ENCODE results near the gene LGALS13. TPM values are rescaled to one million over a fixed set of nuclear protein-coding genes. Genes with fewer than 3 reads are reported as not detected.
"Not testable (repeated sequence)": the region's sequence is repeated elsewhere in the genome, so short reads cannot be mapped to it uniquely, and the experiment has no call there.

LGALS13 gene
- polyA plus RNA-seq, 1 donor = not detected

GRCh38 chr19:39613597-39613996 lies 11.3 kb downstream of the LGALS13 start:
- H3K36me3 ChIP-seq (ENCODE audit: control insufficient read depth, insufficient read depth, low read length) = no peaks in the 10 kb centered on the region

GRCh38 chr19:39617745-39618144 lies 15.4 kb downstream of the LGALS13 start:
- no CpG with 5 or more reads among the region's 1 CpG for WGBS (ENCODE audit: insufficient coverage, low lambda C conversion rate)
- H3K9me3 ChIP-seq (ENCODE audit: control insufficient read depth, low read depth, low read length) = no peaks in the 10 kb centered on the region

More at GRCh38 chr19:39613597-39613996, 11.3 kb downstream of the LGALS13 start:
- Histone ChIP-seq H3K9me3 (ENCODE audit: control insufficient read depth, low read depth, low read length) (no peaks in the 10 kb centered on the region), H3K4me3 (ENCODE audit: low read length) (no peak overlapping the region), H3K27me3 (ENCODE audit: control insufficient read depth, insufficient read depth, low read length) (no peaks in the 10 kb centered on the region), H3K4me1 (ENCODE audit: control insufficient read depth, insufficient read depth, low read length) (no peaks in the 10 kb centered on the region), H3K27ac (ENCODE audit: low read length) (no peak overlapping the region)
- DNase-seq = no peak
- no CpG with 5 or more reads among the region's 2 CpGs for WGBS (ENCODE audit: insufficient coverage, low lambda C conversion rate)

GRCh38 chr19:39623946-39624345 lies 21.6 kb downstream of the LGALS13 start:
- H3K4me3 ChIP-seq (ENCODE audit: low read length) = no peak overlapping the region
- H3K36me3 ChIP-seq (ENCODE audit: control insufficient read depth, insufficient read depth, low read length) = no peaks in the 10 kb centered on the region
- no peak for DNase-seq
- H3K4me1 ChIP-seq (ENCODE audit: control insufficient read depth, insufficient read depth, low read length) = no peaks in the 10 kb centered on the region
- no peaks in the 10 kb centered on the region for H3K9me3 ChIP-seq (ENCODE audit: control insufficient read depth, low read depth, low read length)
- H3K27me3 ChIP-seq (ENCODE audit: control insufficient read depth, insufficient read depth, low read length) = no peaks in the 10 kb centered on the region
- WGBS (ENCODE audit: insufficient coverage, low lambda C conversion rate) = no CpG with 5 or more reads among the region's 5 CpGs
- no peak overlapping the region for H3K27ac ChIP-seq (ENCODE audit: low read length)

More at GRCh38 chr19:39617745-39618144, 15.4 kb downstream of the LGALS13 start:
- no peaks in the 10 kb centered on the region for H3K4me1 ChIP-seq (ENCODE audit: control insufficient read depth, insufficient read depth, low read length)
- H3K27me3 ChIP-seq (ENCODE audit: control insufficient read depth, insufficient read depth, low read length) = no peaks in the 10 kb centered on the region
- no peaks in the 10 kb centered on the region for H3K36me3 ChIP-seq (ENCODE audit: control insufficient read depth, insufficient read depth, low read length)
- DNase-seq = no peak
- no peak overlapping the region for H3K27ac ChIP-seq (ENCODE audit: low read length)
- no peak overlapping the region for H3K4me3 ChIP-seq (ENCODE audit: low read length)

- not testable (repeated sequence) for H3K4me1 ChIP-seq (ENCODE audit: control insufficient read depth, insufficient read depth, low read length); H3K27me3 ChIP-seq (ENCODE audit: control insufficient read depth, insufficient read depth, low read length); H3K9me3 ChIP-seq (ENCODE audit: control insufficient read depth, low read depth, low read length); H3K36me3 ChIP-seq (ENCODE audit: control insufficient read depth, insufficient read depth, low read length); DNase-seq; H3K4me3 ChIP-seq (ENCODE audit: low read length); H3K27ac ChIP-seq (ENCODE audit: low read length)
- WGBS (ENCODE audit: insufficient coverage, low lambda C conversion rate) = 60% methylated on average over 1 of the region's 2 CpGs
Observed at GRCh38 chr19:39627631-39628030, 25.3 kb downstream of the LGALS13 start.

GRCh38 chr19:39631178-39631577 lies 28.9 kb downstream of the LGALS13 start:
- H3K9me3 ChIP-seq (ENCODE audit: control insufficient read depth, low read depth, low read length) = no peaks in the 10 kb centered on the region
- no peaks in the 10 kb centered on the region for H3K36me3 ChIP-seq (ENCODE audit: control insufficient read depth, insufficient read depth, low read length)
- H3K27me3 ChIP-seq (ENCODE audit: control insufficient read depth, insufficient read depth, low read length) = peaks cover 2% of the 10 kb centered on the region
- WGBS (ENCODE audit: insufficient coverage, low lambda C conversion rate) = no CpG with 5 or more reads among the region's 4 CpGs
- H3K4me3 ChIP-seq (ENCODE audit: low read length) = no peak overlapping the region
- H3K4me1 ChIP-seq (ENCODE audit: control insufficient read depth, insufficient read depth, low read length) = no peaks in the 10 kb centered on the region
- no peak overlapping the region for H3K27ac ChIP-seq (ENCODE audit: low read length)
- no peak for DNase-seq

GRCh38 chr19:39631626-39632025 lies 29.3 kb downstream of the LGALS13 start:
- DNase-seq = no peak
- peaks cover 2% of the 10 kb centered on the region for H3K27me3 ChIP-seq (ENCODE audit: control insufficient read depth, insufficient read depth, low read length)
- no peaks in the 10 kb centered on the region for H3K36me3 ChIP-seq (ENCODE audit: control insufficient read depth, insufficient read depth, low read length)
- H3K9me3 ChIP-seq (ENCODE audit: control insufficient read depth, low read depth, low read length) = no peaks in the 10 kb centered on the region
- H3K27ac ChIP-seq (ENCODE audit: low read length) = no peak overlapping the region
- H3K4me3 ChIP-seq (ENCODE audit: low read length) = no peak overlapping the region
- H3K4me1 ChIP-seq (ENCODE audit: control insufficient read depth, insufficient read depth, low read length) = no peaks in the 10 kb centered on the region
- 44% methylated on average over 1 of the region's 6 CpGs for WGBS (ENCODE audit: insufficient coverage, low lambda C conversion rate)

- H3K9me3 ChIP-seq (ENCODE audit: control insufficient read depth, low read depth, low read length) = no peaks in the 10 kb centered on the region
- DNase-seq = no peak
- no peak overlapping the region for H3K4me3 ChIP-seq (ENCODE audit: low read length)
- no peak overlapping the region for H3K27ac ChIP-seq (ENCODE audit: low read length)
- no peaks in the 10 kb centered on the region for H3K4me1 ChIP-seq (ENCODE audit: control insufficient read depth, insufficient read depth, low read length)
- H3K36me3 ChIP-seq (ENCODE audit: control insufficient read depth, insufficient read depth, low read length) = no peaks in the 10 kb centered on the region
- WGBS (ENCODE audit: insufficient coverage, low lambda C conversion rate) = no CpG with 5 or more reads among the region's 4 CpGs
- H3K27me3 ChIP-seq (ENCODE audit: control insufficient read depth, insufficient read depth, low read length) = no peaks in the 10 kb centered on the region
Observed at GRCh38 chr19:39637891-39638290, 35.6 kb downstream of the LGALS13 start.

GRCh38 chr19:39641773-39642172 lies 39.4 kb downstream of the LGALS13 start:
- WGBS (ENCODE audit: insufficient coverage, low lambda C conversion rate) = no CpG with 5 or more reads among the region's 1 CpG
- DNase-seq = peak; percentile 10 to 41
- no peak overlapping the region for H3K4me3 ChIP-seq (ENCODE audit: low read length)
- no peaks in the 10 kb centered on the region for H3K36me3 ChIP-seq (ENCODE audit: control insufficient read depth, insufficient read depth, low read length)
- no peaks in the 10 kb centered on the region for H3K9me3 ChIP-seq (ENCODE audit: control insufficient read depth, low read depth, low read length)
- H3K4me1 ChIP-seq (ENCODE audit: control insufficient read depth, insufficient read depth, low read length) = no peaks in the 10 kb centered on the region
- H3K27ac ChIP-seq (ENCODE audit: low read length) = no peak overlapping the region
- no peaks in the 10 kb centered on the region for H3K27me3 ChIP-seq (ENCODE audit: control insufficient read depth, insufficient read depth, low read length)

- H3K27me3 ChIP-seq (ENCODE audit: control insufficient read depth, insufficient read depth, low read length) = no peaks in the 10 kb centered on the region
- H3K27ac ChIP-seq (ENCODE audit: low read length) = no peak overlapping the region
- WGBS (ENCODE audit: insufficient coverage, low lambda C conversion rate) = 100% methylated on average over 1 of the region's 5 CpGs
- no peak for DNase-seq
- H3K4me1 ChIP-seq (ENCODE audit: control insufficient read depth, insufficient read depth, low read length) = no peaks in the 10 kb centered on the region
- no peak overlapping the region for H3K4me3 ChIP-seq (ENCODE audit: low read length)
- H3K36me3 ChIP-seq (ENCODE audit: control insufficient read depth, insufficient read depth, low read length) = no peaks in the 10 kb centered on the region
- no peaks in the 10 kb centered on the region for H3K9me3 ChIP-seq (ENCODE audit: control insufficient read depth, low read depth, low read length)
Observed at GRCh38 chr19:39643591-39643990, 41.3 kb downstream of the LGALS13 start.

GRCh38 chr19:39645800-39646411 lies 43.6 kb downstream of the LGALS13 start:
- WGBS (ENCODE audit: insufficient coverage, low lambda C conversion rate) = 40% methylated on average over 1 of the region's 6 CpGs
- no peak for DNase-seq

GRCh38 chr19:39647918-39648317 lies 45.6 kb downstream of the LGALS13 start:
- WGBS (ENCODE audit: insufficient coverage, low lambda C conversion rate) = 70% methylated on average over 2 of the region's 3 CpGs
- Histone ChIP-seq H3K36me3 (ENCODE audit: control insufficient read depth, insufficient read depth, low read length) (no peaks in the 10 kb centered on the region), H3K27ac (ENCODE audit: low read length) (no peak overlapping the region), H3K9me3 (ENCODE audit: control insufficient read depth, low read depth, low read length) (no peaks in the 10 kb centered on the region), H3K4me3 (ENCODE audit: low read length) (no peak overlapping the region), H3K27me3 (ENCODE audit: control insufficient read depth, insufficient read depth, low read length) (no peaks in the 10 kb centered on the region), H3K4me1 (ENCODE audit: control insufficient read depth, insufficient read depth, low read length) (no peaks in the 10 kb centered on the region)
- no peak for DNase-seq

More at GRCh38 chr19:39645800-39646411, 43.6 kb downstream of the LGALS13 start:
- no peaks in the 10 kb centered on the region for H3K4me1 ChIP-seq (ENCODE audit: control insufficient read depth, insufficient read depth, low read length)
- no peaks in the 10 kb centered on the region for H3K27me3 ChIP-seq (ENCODE audit: control insufficient read depth, insufficient read depth, low read length)
- no peak overlapping the region for H3K4me3 ChIP-seq (ENCODE audit: low read length)
- no peak overlapping the region for H3K27ac ChIP-seq (ENCODE audit: low read length)
- no peaks in the 10 kb centered on the region for H3K36me3 ChIP-seq (ENCODE audit: control insufficient read depth, insufficient read depth, low read length)
- H3K9me3 ChIP-seq (ENCODE audit: control insufficient read depth, low read depth, low read length) = no peaks in the 10 kb centered on the region

All from large intestine (tissue), 3 donors.